GM13977 (cell line): ENCODE measurements around the gene RFX2.

Experiments used
- DNase-seq: peaks from one replicate; pipeline ENCODE4 v3.0.0; 2012; ENCODE audit warnings: low spot score
- CTCF ChIP-seq: IDR thresholded peaks from 2 replicates; pipeline ENCODE4 v1.5.1; 2012; ENCODE audit warnings: mild to moderate bottlenecking, control low read depth; ENCODE audit not compliant: insufficient read depth; ENCODE audit errors: extremely low read depth, missing control alignments
- in situ Hi-C: fragments of 300-500 bp; cut with MboI; formaldehyde crosslinking; loops from one replicate; pipeline ENCODE4 v1.12.0; 2022; ENCODE audit warnings: low sequenced_read_pairs, low pct_unique_long_range_greater_than_20kb, mixed read lengths, inconsistent platforms; ENCODE audit not compliant: unreplicated experiment

RFX2 gene

GRCh38 chr19:6018786-6019185 lies 91.5 kb downstream of the RFX2 start:
- DNase-seq, result no peak
- in situ Hi-C loops, result loop anchor here (25.0 kb wide), 1 partner anchor 206 kb away; the partner anchor contains the start of gene NRTN
- TF ChIP-seq CTCF, result peak; percentile 24

GRCh38 chr19:6017576-6017975 lies 92.7 kb downstream of the RFX2 start:
- no peak for TF ChIP-seq CTCF
- in situ Hi-C loops, result loop anchor here (25.0 kb wide), 1 partner anchor 205 kb away; the partner anchor contains the start of gene NRTN
- DNase-seq, result no peak

GRCh38 chr19:6015841-6016545 lies 94.3 kb downstream of the RFX2 start:
- TF ChIP-seq CTCF, result no peak
- no peak for DNase-seq
- in situ Hi-C loops, result loop anchor here (25.0 kb wide), 1 partner anchor 204 kb away; the partner anchor contains the start of gene NRTN

GRCh38 chr19:6014551-6015135 lies 95.7 kb downstream of the RFX2 start:
- in situ Hi-C loops, result loop anchor here (25.0 kb wide), 1 partner anchor 202 kb away; the partner anchor contains the start of gene NRTN
- no peak for DNase-seq
- no peak for TF ChIP-seq CTCF

GRCh38 chr19:6012426-6013170 lies 97.7 kb downstream of the RFX2 start:
- in situ Hi-C loops, result loop anchor here (25.0 kb wide), 1 partner anchor 200 kb away; the partner anchor contains the start of gene NRTN
- no peak for DNase-seq
- no peak for TF ChIP-seq CTCF

GRCh38 chr19:6011794-6012193 lies 98.5 kb downstream of the RFX2 start:
- in situ Hi-C loops, result loop anchor here (25.0 kb wide), 1 partner anchor 199 kb away; the partner anchor contains the start of gene NRTN
- no peak for TF ChIP-seq CTCF
- no peak for DNase-seq
